Keratinocyte (primary cell): ENCODE data around the gene LAMA1. TPM values are rescaled to one million over a fixed set of nuclear protein-coding genes. Genes with fewer than 3 reads are reported as not detected.

Experiments used
- DNase-seq: peaks from one replicate; pipeline ENCODE4 v3.0.0-alpha.2; 2011; ENCODE audit warnings: low read depth, missing footprints, low spot score
- FAIRE-seq: peaks from 2 replicates; lab custom pipeline; 2011; peaks lifted over from hg19 to GRCh38; lab: Jason Lieb, UNC
- H2AFZ ChIP-seq: 2 replicates; pipeline ENCODE4 v1.6.0; 2012; ENCODE audit warnings: low read length, control low read depth, inconsistent platforms; ENCODE audit not compliant: control insufficient read depth
- H3K27ac ChIP-seq: 2 replicates; pipeline ENCODE4 v1.5.1; 2011; ENCODE audit warnings: low read length; ENCODE audit not compliant: control insufficient read depth, insufficient read depth
- H3K27me3 ChIP-seq: 3 replicates; pipeline ENCODE4 v1.6.0; 2011; ENCODE audit warnings: low read length; ENCODE audit not compliant: control insufficient read depth, insufficient read depth; ENCODE audit errors: extremely low read depth
- H3K36me3 ChIP-seq, 2 experiments: 2 replicates in 1 of 2; 3 replicates in 1 of 2; pipeline ENCODE4 v1.5.1; 2011; ENCODE audit warnings: low read length in 2 of 2, mild to moderate bottlenecking in 1 of 2; ENCODE audit not compliant: control insufficient read depth in 2 of 2, insufficient read depth in 2 of 2; ENCODE audit errors: extremely low read depth in 1 of 2
- H3K4me1 ChIP-seq: 3 replicates; pipeline ENCODE4 v1.5.1; 2011; ENCODE audit warnings: low read length; ENCODE audit not compliant: control insufficient read depth, insufficient read depth; ENCODE audit errors: extremely low read depth
- H3K4me2 ChIP-seq: 3 replicates; pipeline ENCODE4 v1.6.0; 2011; ENCODE audit warnings: low read depth, low read length; ENCODE audit not compliant: control insufficient read depth, insufficient read depth; ENCODE audit errors: extremely low read depth
- H3K4me3 ChIP-seq, 3 experiments: fragments of 200-600 bp in 1 of 3; sonication (generic) in 1 of 3; 2 replicates in 2 of 3; 3 replicates in 1 of 3; pipeline ENCODE4 v1.5.1; 2011 to 2016; ENCODE audit warnings: low read length in 3 of 3, mild to moderate bottlenecking in 3 of 3, control low read depth in 2 of 3, inconsistent platforms in 1 of 3, low read depth in 1 of 3, mixed read lengths in 1 of 3, mixed run types in 1 of 3, moderate library complexity in 1 of 3; ENCODE audit not compliant: control insufficient read depth in 2 of 3, insufficient read depth in 2 of 3; ENCODE audit errors: extremely low read depth in 1 of 3
- H3K79me2 ChIP-seq: 2 replicates; pipeline ENCODE4 v1.6.0; 2012; ENCODE audit warnings: low read length; ENCODE audit not compliant: control insufficient read depth, insufficient read depth
- H3K9ac ChIP-seq: 3 replicates; pipeline ENCODE4 v1.6.0; 2011; ENCODE audit warnings: low read length; ENCODE audit not compliant: control insufficient read depth, insufficient read depth; ENCODE audit errors: extremely low read depth
- H3K9me1 ChIP-seq: 3 replicates; pipeline ENCODE4 v1.6.0; 2011; ENCODE audit warnings: low read length; ENCODE audit not compliant: control insufficient read depth, insufficient read depth; ENCODE audit errors: extremely low read depth
- H3K9me3 ChIP-seq: 2 replicates; pipeline ENCODE4 v1.5.1; 2012; ENCODE audit warnings: low read depth, low read length; ENCODE audit not compliant: control insufficient read depth
- H4K20me1 ChIP-seq: 3 replicates; pipeline ENCODE4 v1.6.0; 2011; ENCODE audit warnings: low read length; ENCODE audit not compliant: control insufficient read depth, insufficient read depth; ENCODE audit errors: extremely low read depth
- EZH2 ChIP-seq: IDR thresholded peaks from one replicate; pipeline ENCODE4 v1.6.1; 2012; ENCODE audit warnings: inconsistent platforms, mild to moderate bottlenecking, low read length, moderate library complexity
- dilution Hi-C: fragments of 300-500 bp; cut with MboI; formaldehyde crosslinking; loops from one replicate; pipeline ENCODE4 v1.7.0; 2020; ENCODE audit warnings: low sequenced_read_pairs; ENCODE audit not compliant: extremely low pct_ligation_motif_present
- polyA plus RNA-seq, 5 experiments: library from polyadenylated mRNA; depleted of rRNA in 3 of 5; stranded (reverse) in 3 of 5; stranded (forward) in 1 of 5; unstranded in 1 of 5; fragments of >200 nt; gene quantifications; 1 replicate in 1 of 5; 2 replicates in 3 of 5; 3 replicates in 1 of 5; pipeline versions ENCODE4 v1.2.1 to v1.2.3, GENCODE V29; 2011 to 2012; ENCODE audit warnings: missing spikeins in 2 of 5, low read depth in 1 of 5, low replicate concordance in 1 of 5
- TF ChIP-seq, protein P1 (sequence below), 3 experiments: IDR thresholded peaks in 1 of 3; conservative IDR thresholded peaks in 1 of 3; optimal IDR thresholded peaks in 1 of 3; 2 replicates in 2 of 3; 3 replicates in 1 of 3; pipeline versions ENCODE3 to v1.5.1; 2011; ENCODE audit warnings: low read length in 3 of 3, mild to moderate bottlenecking in 3 of 3, moderate library complexity in 2 of 3, control low read depth in 1 of 3, inconsistent platforms in 1 of 3; ENCODE audit not compliant: insufficient read depth in 2 of 3; ENCODE audit errors: extremely low read depth in 1 of 3

The LAMA1 gene
- polyA plus RNA-seq, 1 donor (not counting 4 experiments of a cell fraction or from before 2014, with no cell fraction given): 2.1 TPM

DNA sequence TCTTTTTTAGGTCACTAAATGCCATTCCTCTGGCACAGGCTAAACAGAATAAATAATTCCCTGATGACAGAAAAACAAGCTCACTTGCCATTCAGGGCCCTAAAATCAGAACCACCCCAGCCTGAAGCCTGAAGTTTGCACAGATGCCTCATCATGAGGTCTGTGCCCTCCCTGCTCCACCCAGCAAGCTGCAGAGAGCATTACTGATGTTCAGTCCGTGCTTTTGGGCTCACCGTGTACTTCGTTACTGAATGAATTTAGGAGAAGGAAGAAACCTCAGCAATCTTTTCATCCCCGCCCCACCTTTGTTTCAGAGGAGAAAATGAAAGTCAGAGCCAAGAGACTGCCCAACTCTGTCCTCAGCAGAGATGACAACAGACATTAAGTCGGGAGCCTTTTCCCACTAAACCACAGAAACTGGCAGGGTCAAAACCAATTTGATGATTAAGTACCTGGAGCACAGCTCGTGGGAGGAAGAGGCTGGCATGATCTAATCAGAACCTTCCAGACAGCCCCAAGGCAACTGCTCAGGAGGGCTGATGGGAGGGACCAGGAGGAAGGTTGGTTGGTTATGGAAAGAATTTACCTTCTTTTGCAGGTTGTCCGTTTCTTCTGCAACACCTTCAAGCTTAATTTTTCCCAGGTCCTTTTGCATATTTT, 122.7 kb downstream of the LAMA1 start:
- peak overlapping the region in 2 of 3 experiments; percentile 26 to 58 for H3K4me3 ChIP-seq
- peaks cover 18% of the 10 kb centered on the region for H3K4me1 ChIP-seq
- H3K27ac ChIP-seq: peak overlapping the region; percentile 77
- no peaks in the 10 kb centered on the region for H3K27me3 ChIP-seq
- no peaks in the 10 kb centered on the region for H3K36me3 ChIP-seq
- no peak for TF ChIP-seq EZH2
- TF ChIP-seq, protein P1, sequence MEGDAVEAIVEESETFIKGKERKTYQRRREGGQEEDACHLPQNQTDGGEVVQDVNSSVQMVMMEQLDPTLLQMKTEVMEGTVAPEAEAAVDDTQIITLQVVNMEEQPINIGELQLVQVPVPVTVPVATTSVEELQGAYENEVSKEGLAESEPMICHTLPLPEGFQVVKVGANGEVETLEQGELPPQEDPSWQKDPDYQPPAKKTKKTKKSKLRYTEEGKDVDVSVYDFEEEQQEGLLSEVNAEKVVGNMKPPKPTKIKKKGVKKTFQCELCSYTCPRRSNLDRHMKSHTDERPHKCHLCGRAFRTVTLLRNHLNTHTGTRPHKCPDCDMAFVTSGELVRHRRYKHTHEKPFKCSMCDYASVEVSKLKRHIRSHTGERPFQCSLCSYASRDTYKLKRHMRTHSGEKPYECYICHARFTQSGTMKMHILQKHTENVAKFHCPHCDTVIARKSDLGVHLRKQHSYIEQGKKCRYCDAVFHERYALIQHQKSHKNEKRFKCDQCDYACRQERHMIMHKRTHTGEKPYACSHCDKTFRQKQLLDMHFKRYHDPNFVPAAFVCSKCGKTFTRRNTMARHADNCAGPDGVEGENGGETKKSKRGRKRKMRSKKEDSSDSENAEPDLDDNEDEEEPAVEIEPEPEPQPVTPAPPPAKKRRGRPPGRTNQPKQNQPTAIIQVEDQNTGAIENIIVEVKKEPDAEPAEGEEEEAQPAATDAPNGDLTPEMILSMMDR (optimal IDR thresholded peaks at IDR 0.05 in 1 of 3, IDR thresholded peaks at IDR 0.05 in 1 of 3, conservative IDR thresholded peaks at IDR 0.05 in 1 of 3; ENCODE audit: extremely low read depth in 1 of 3, insufficient read depth in 2 of 3, low read length in 3 of 3): no peak
- DNase-seq (peak; percentile 26), FAIRE-seq (peak; percentile 90)
- no peaks in the 10 kb centered on the region for H3K9me3 ChIP-seq
- dilution Hi-C loops: no loop called here
- H2AFZ ChIP-seq: peak overlapping the region; percentile 9
- no peaks in the 10 kb centered on the region for H3K79me2 ChIP-seq
- H3K9me1 ChIP-seq: no peaks in the 10 kb centered on the region
- H4K20me1 ChIP-seq: no peaks in the 10 kb centered on the region
- peak overlapping the region; percentile 68 for H3K4me2 ChIP-seq
- peak overlapping the region; percentile 61 for H3K9ac ChIP-seq

DNA sequence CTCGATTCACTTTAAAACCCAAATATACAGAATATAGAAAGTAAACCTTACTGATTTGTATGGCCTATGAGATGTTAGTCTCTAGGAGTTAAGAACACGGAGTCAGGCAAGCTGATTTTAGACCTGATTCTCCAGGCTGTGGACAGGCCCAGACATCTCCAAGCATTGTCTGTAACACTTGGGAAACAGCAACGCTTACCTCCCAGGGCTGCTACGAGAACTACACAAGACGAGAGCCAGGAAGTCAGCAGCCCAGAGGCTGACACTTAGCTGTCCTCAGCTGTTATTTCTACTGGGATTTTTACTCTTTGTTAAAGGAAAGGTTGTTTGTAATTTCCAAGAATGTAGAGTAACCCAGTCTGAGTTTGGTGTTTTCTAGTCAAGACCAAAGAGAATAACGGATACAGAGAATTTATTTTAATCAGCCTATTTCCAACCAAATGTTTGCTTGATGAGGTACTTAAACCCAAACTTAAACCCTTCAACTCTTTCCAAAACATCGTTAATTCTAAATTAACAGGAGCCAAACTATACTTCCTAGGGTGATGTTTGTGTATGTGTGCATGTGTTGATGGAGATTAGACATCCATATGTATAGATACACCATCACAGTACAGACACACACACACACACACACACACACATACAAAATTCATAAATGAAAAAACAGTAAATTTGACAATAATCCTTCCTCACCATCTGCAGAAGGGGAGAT, 123.4 kb downstream of the LAMA1 start:
- peak overlapping the region; percentile 78 for H2AFZ ChIP-seq

More for the DNA sequence above, 123.4 kb downstream of the LAMA1 start:
- TF ChIP-seq, protein P1 (optimal IDR thresholded peaks at IDR 0.05 in 1 of 3, IDR thresholded peaks at IDR 0.05 in 1 of 3, conservative IDR thresholded peaks at IDR 0.05 in 1 of 3; ENCODE audit: extremely low read depth in 1 of 3, insufficient read depth in 2 of 3, low read length in 3 of 3): no peak
- TF ChIP-seq EZH2: no peak
- Histone ChIP-seq H3K79me2 (no peaks in the 10 kb centered on the region), H3K9ac (peak overlapping the region; percentile 61), H3K9me1 (no peaks in the 10 kb centered on the region), H3K4me3 (peak overlapping the region in 2 of 3 experiments; percentile 34 to 58), H3K36me3 (no peaks in the 10 kb centered on the region), H3K9me3 (no peaks in the 10 kb centered on the region), H4K20me1 (no peaks in the 10 kb centered on the region), H3K27ac (peak overlapping the region; percentile 77), H3K4me2 (peak overlapping the region; percentile 68), H3K27me3 (no peaks in the 10 kb centered on the region), H3K4me1 (peaks cover 18% of the 10 kb centered on the region)
- FAIRE-seq (peak; percentile 97), DNase-seq (no peak)
- dilution Hi-C loops: no loop called here
